K562 (cell line): ENCODE results near the gene CHSY1. TPM values are rescaled to one million over a fixed set of nuclear protein-coding genes. Genes with fewer than 3 reads are reported as not detected.

Experiments
- ATAC-seq: fragments of 200-7000 bp; cut with Tn5 transposase; 3 replicates; pipeline ENCODE4 v1.9.1; 2020; ENCODE audit warnings: moderate library complexity
- BruUV-seq: library from RNA; stranded (reverse); fragments of 400-500 nt; replicated peaks from 2 replicates; lab custom pipeline; 2021; lab: Mats Ljungman, UMichigan
- CTCF ChIA-PET: fragments of 300-600 bp; formaldehyde crosslinking; extraction: SDS; loops from one replicate; lab custom pipeline; 2021; ENCODE audit warnings: low intra/inter-chr PET ratio; lab: Yijun Ruan, JAX
- POLR2A ChIA-PET: fragments of 300-600, 350-650 bp; sonication (Branson Sonifier 250); formaldehyde crosslinking; extraction: SDS; loops from one replicate; lab custom pipeline; 2021; ENCODE audit warnings: antibody characterized with exemption, inconsistent platforms; lab: Yijun Ruan, JAX
- DNase-seq, 4 experiments: peaks; one replicate each; pipeline versions ENCODE4 v3.0.0 to v3.0.0-alpha.2; 2011 to 2018; ENCODE audit warnings: low spot score in 3 of 4, mixed read lengths in 3 of 4; ENCODE audit errors: extremely low read depth in 1 of 4
- FAIRE-seq: peaks from 2 replicates; lab custom pipeline; 2011; peaks lifted over from hg19 to GRCh38; lab: Jason Lieb, UNC
- H2AFZ ChIP-seq: 2 replicates; pipeline ENCODE4 v1.6.0; 2011; ENCODE audit warnings: low read depth, low read length, control low read depth, inconsistent platforms
- H3K27ac ChIP-seq: fragments of 200-600 bp; 3 replicates; pipeline ENCODE4 v1.8.0; 2011; ENCODE audit warnings: low read depth, mild to moderate bottlenecking, control low read depth, inconsistent platforms, low read length, moderate library complexity, mixed read lengths; ENCODE audit errors: extremely low read depth
- H3K27me3 ChIP-seq, 2 experiments: fragments of 300-600 bp in 1 of 2; 2 replicates in 1 of 2; 3 replicates in 1 of 2; pipeline versions ENCODE4 v1.6.0 to v1.8.0; 2011; ENCODE audit warnings: inconsistent platforms in 2 of 2, low read length in 2 of 2, mild to moderate bottlenecking in 1 of 2, mixed read lengths in 1 of 2, moderate library complexity in 1 of 2; ENCODE audit not compliant: control insufficient read depth in 2 of 2, insufficient read depth in 2 of 2
- H3K36me3 ChIP-seq: fragments of 300-600 bp; 3 replicates; pipeline ENCODE4 v1.8.0; 2011; ENCODE audit warnings: mild to moderate bottlenecking, low read length, inconsistent platforms; ENCODE audit not compliant: control insufficient read depth, insufficient read depth
- H3K4me1 ChIP-seq, 2 experiments: fragments of 200-600 bp in 1 of 2; replicated peaks in 1 of 2; 2 replicates in 1 of 2; 3 replicates in 1 of 2; pipeline versions ENCODE4 v1.5.1 to v1.8.0; 2011; ENCODE audit warnings: inconsistent platforms in 2 of 2, low read length in 2 of 2, mild to moderate bottlenecking in 1 of 2, mixed read lengths in 1 of 2, moderate library complexity in 1 of 2; ENCODE audit not compliant: control insufficient read depth in 2 of 2, insufficient read depth in 2 of 2
- H3K4me2 ChIP-seq: 2 replicates; pipeline ENCODE4 v1.6.1; 2011; ENCODE audit warnings: low read length, control low read depth, inconsistent platforms, mixed read lengths; ENCODE audit not compliant: insufficient read depth
- H3K4me3 ChIP-seq: fragments of 200-600 bp; sonication (generic), shearing (Covaris generic); 2 replicates; pipeline ENCODE4 v1.5.1; 2016; ENCODE audit warnings: control low read depth, inconsistent platforms
- H3K79me2 ChIP-seq: fragments of 200-600 bp; 3 replicates; pipeline ENCODE4 v1.8.0; 2011; ENCODE audit warnings: low read length, inconsistent platforms; ENCODE audit not compliant: control insufficient read depth, insufficient read depth
- H3K9ac ChIP-seq, 2 experiments: 2 replicates each; pipeline versions ENCODE4 v1.6.0 to v1.6.1; 2011; ENCODE audit warnings: low read depth in 2 of 2, low read length in 2 of 2, control low read depth in 1 of 2, inconsistent platforms in 1 of 2, mild to moderate bottlenecking in 1 of 2, mixed read lengths in 1 of 2; ENCODE audit not compliant: insufficient read depth in 1 of 2
- H3K9me1 ChIP-seq: one replicate; pipeline ENCODE4 v1.6.0; 2011; ENCODE audit warnings: inconsistent platforms, mild to moderate bottlenecking, low read length, moderate library complexity; ENCODE audit not compliant: control insufficient read depth, insufficient read depth
- H3K9me3 ChIP-seq: replicated peaks from 2 replicates; pipeline ENCODE4 v1.5.1; 2011; ENCODE audit warnings: low read depth, low read length, inconsistent platforms; ENCODE audit not compliant: control insufficient read depth, insufficient read depth
- H4K20me1 ChIP-seq: replicated peaks from 2 replicates; pipeline ENCODE4 v1.6.1; 2011; ENCODE audit warnings: low read length, inconsistent platforms, mixed read lengths; ENCODE audit not compliant: control insufficient read depth, insufficient read depth
- CEBPG ChIP-seq, 3 experiments: fragments of 200-800 bp in 1 of 3; sonication (Bioruptor generic) in 1 of 3; sonication (generic) in 1 of 3; formaldehyde crosslinking in 1 of 3; IDR thresholded peaks in 2 of 3; conservative IDR thresholded peaks in 1 of 3; 2 replicates each; pipeline versions ENCODE4 v1.6.1 to v1.8.0; 2016 to 2022; ENCODE audit warnings: missing compliant biosample characterization in 2 of 3, missing genetic modification characterization in 2 of 3, mild to moderate bottlenecking in 1 of 3, missing genetic modification reagents in 1 of 3
- CGGBP1 ChIP-seq: fragments of 250-450 bp; sonication (Bioruptor Pico); IDR thresholded peaks from 2 replicates; pipeline ENCODE4 v1.9.0; 2021; ENCODE audit warnings: mild to moderate bottlenecking
- FOS ChIP-seq: IDR thresholded peaks from 3 replicates; pipeline ENCODE4 v1.6.1; 2011; ENCODE audit not compliant: insufficient read length; ENCODE audit errors: extremely low read depth
- POLR2AphosphoS2 ChIP-seq: IDR thresholded peaks from 2 replicates; pipeline ENCODE4 v1.6.1; 2012; ENCODE audit warnings: low read length, improper control_type of control experiment
- RB1 ChIP-seq: fragments of 450-650 bp; IDR thresholded peaks from 2 replicates; pipeline ENCODE4 v1.6.1; 2017; ENCODE audit warnings: low read depth, mild to moderate bottlenecking
- TCF7L2 ChIP-seq: fragments of 150-350 bp; IDR thresholded peaks from 2 replicates; pipeline ENCODE4 v1.6.1; 2016; ENCODE audit warnings: low read depth, mild to moderate bottlenecking, low read length, moderate library complexity
- THRA ChIP-seq: fragments of 450-650 bp; IDR thresholded peaks from 2 replicates; pipeline ENCODE4 v1.6.1; 2017; ENCODE audit warnings: mild to moderate bottlenecking, moderate library complexity
- ZKSCAN3 ChIP-seq: fragments of 250-450 bp; sonication (Bioruptor Pico); IDR thresholded peaks from 2 replicates; pipeline ENCODE4 v1.4.0; 2020
- WGBS: fragments of 100-300 bp; shearing (Covaris generic); methylation state at CpG from one replicate; pipeline ENCODE4 v1.1.6; 2016; ENCODE audit warnings: low coverage, mixed read lengths; ENCODE audit not compliant: insufficient coverage; ENCODE audit errors: missing lambda C conversion rate; 5-methylcytosine and 5-hydroxymethylcytosine counted together
- in situ Hi-C: fragments of 300-500 bp; cut with MboI; formaldehyde crosslinking; loops from 4 replicates; pipeline ENCODE4 v1.15.0; 2018; ENCODE audit warnings: inconsistent platforms, mixed read lengths
- intact Hi-C: fragments of 100-400 bp; cut with micrococcal nuclease; formaldehyde crosslinking; loops from 2 replicates; pipeline ENCODE4 v1.14.2; 2022
- polyA plus RNA-seq, 8 experiments: library from polyadenylated mRNA; depleted of rRNA in 4 of 8; stranded (reverse) in 5 of 8; unstranded in 3 of 8; fragments of >200 nt; fragmentation: Nextera tagmentation in 2 of 8; fragmentation: Illumina TruSeq in 1 of 8; extraction: Ambion mirVana in 2 of 8; extraction: Trizol in 1 of 8; gene quantifications; 2 replicates each; pipeline versions ENCODE4 v1.2.1 to v1.2.3, GENCODE V29; 2011 to 2014; ENCODE audit warnings: inconsistent platforms in 1 of 8, missing spikeins in 1 of 8
- total RNA-seq, 7 experiments: library from RNA; depleted of rRNA in 6 of 7; stranded (reverse); fragments of >200 nt in 6 of 7; fragmentation: Illumina TruSeq in 2 of 7; extraction: Trizol in 2 of 7; gene quantifications; 2 replicates each; pipeline versions ENCODE4 v1.2.1 to v1.2.3, GENCODE V29; 2011 to 2021; ENCODE audit warnings: low replicate concordance in 1 of 7

CHSY1 gene
- total and polyA plus RNA-seq, 9 of the 15 experiments (the other 6 are each of a cell fraction or from before 2014, with no cell fraction given) = 7.0 to 16.4 (median 13.4) TPM

GRCh38 chr15:101158166-101159095 lies 93.4 kb downstream of the CHSY1 start:
- ChIA-PET POLR2A (interaction anchor here (0.6 kb wide), 1 partner anchor 8 kb away, joined by 3 read pairs; no protein-coding TSS in a partner anchor), CTCF (interaction anchor here (0.6 kb wide), 1 partner anchor 239 kb away, joined by 3 read pairs; the partner anchor contains the start of gene LRRK1)
- peaks cover 3 to 6% of the 10 kb centered on the region in 2 experiments; a peak in 3 of 5 replicates for H3K4me1 ChIP-seq
- H4K20me1 ChIP-seq = no peaks in the 10 kb centered on the region
- DNase-seq = no peak
- intact Hi-C loops (loop anchor here (1.0 kb wide), 1 partner anchor 9 kb away; no protein-coding TSS in a partner anchor), in situ Hi-C loops (no loop called here)
- no peaks in the 10 kb centered on the region for H3K9me3 ChIP-seq
- H3K36me3 ChIP-seq = no peaks in the 10 kb centered on the region
- no peak overlapping the region for H2AFZ ChIP-seq
- H3K9me1 ChIP-seq = no peaks in the 10 kb centered on the region
- no peak for ATAC-seq
- no TSS peak for BruUV-seq
- H3K79me2 ChIP-seq = no peaks in the 10 kb centered on the region
- H3K27me3 ChIP-seq = no peaks in the 10 kb centered on the region
- WGBS = 56% methylated on average over 27 of the region's 30 CpGs
- no peak overlapping the region for H3K9ac ChIP-seq
- no peak for TF ChIP-seq RB1
- TF ChIP-seq THRA = no peak
- no peak for TF ChIP-seq TCF7L2
- peak; percentile 52; the same call in 1 of the 2 replicates for TF ChIP-seq CEBPG (CRISPR knock-in tag; IDR thresholded peaks at IDR 0.05)
- TF ChIP-seq CEBPG (tag; conservative IDR thresholded peaks at IDR 0.05 in 1 of 2, IDR thresholded peaks at IDR 0.05 in 1 of 2) = no peak
- TF ChIP-seq POLR2AphosphoS2 = no peak
- TF ChIP-seq ZKSCAN3 (CRISPR knock-in tag) = no peak
- TF ChIP-seq FOS = no peak
- TF ChIP-seq CGGBP1 (CRISPR knock-in tag) = no peak
- H3K4me3 ChIP-seq = no peak overlapping the region
- no peak for FAIRE-seq
- no peak overlapping the region for H3K4me2 ChIP-seq
- H3K27ac ChIP-seq = no peak overlapping the region
